Fibroblast of villous mesenchyme (primary cell): ENCODE results near the gene SORCS2. TPM values are rescaled to one million over a fixed set of nuclear protein-coding genes. Genes with fewer than 3 reads are reported as not detected.

ENCODE experiments used
- DNase-seq: peaks from one replicate; pipeline ENCODE4 v3.0.0-alpha.2; 2010; ENCODE audit warnings: low read depth
- H3K4me3 ChIP-seq: 2 replicates; pipeline ENCODE4 v1.5.1; 2011; ENCODE audit warnings: low read depth, mild to moderate bottlenecking, low read length
- total RNA-seq: library from RNA; depleted of rRNA; stranded (reverse); fragments of >200 nt; gene quantifications from 2 replicates; pipeline ENCODE4 v1.2.3, GENCODE V29; 2012
- TF ChIP-seq, protein P1 (sequence below): IDR thresholded peaks from 2 replicates; pipeline ENCODE4 v1.5.1; 2012; ENCODE audit warnings: low read depth, mild to moderate bottlenecking, low read length; ENCODE audit not compliant: insufficient read depth

Gene SORCS2
- total RNA-seq, 1 donor = under 0.01 TPM

DNA sequence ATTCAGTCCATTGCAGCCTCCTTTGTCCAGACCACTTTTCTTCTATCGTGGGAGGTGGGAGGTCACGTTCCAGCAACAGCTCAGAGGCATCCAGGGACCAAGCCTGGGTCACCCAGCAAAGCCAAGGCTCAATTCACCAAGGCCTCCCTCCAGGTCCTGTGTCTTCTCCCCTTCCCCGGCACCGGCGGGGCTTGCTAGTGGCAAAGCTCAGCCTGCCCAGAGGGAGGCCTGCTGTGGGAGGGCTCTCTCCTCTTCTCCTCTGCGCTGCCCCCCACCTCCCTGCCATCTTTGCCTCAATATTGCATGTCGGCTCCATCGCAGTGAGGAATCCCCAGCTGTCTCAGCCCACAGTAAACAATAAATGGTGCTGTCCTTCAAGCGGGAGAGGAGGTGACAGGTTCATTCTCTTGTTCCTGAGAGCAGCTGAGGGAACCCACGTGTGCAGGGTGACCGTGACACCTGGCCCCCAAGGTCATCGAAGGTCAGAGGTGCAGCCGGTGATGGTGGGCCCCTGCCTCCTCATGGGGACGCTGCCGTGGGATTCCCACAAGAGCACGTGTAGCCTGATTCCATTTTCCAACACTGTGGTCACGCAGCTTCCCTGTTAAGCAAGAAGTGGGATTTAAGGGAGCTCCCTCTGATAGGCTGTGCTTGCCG is 353.9 kb downstream of the SORCS2 start:
- TF ChIP-seq, protein P1, sequence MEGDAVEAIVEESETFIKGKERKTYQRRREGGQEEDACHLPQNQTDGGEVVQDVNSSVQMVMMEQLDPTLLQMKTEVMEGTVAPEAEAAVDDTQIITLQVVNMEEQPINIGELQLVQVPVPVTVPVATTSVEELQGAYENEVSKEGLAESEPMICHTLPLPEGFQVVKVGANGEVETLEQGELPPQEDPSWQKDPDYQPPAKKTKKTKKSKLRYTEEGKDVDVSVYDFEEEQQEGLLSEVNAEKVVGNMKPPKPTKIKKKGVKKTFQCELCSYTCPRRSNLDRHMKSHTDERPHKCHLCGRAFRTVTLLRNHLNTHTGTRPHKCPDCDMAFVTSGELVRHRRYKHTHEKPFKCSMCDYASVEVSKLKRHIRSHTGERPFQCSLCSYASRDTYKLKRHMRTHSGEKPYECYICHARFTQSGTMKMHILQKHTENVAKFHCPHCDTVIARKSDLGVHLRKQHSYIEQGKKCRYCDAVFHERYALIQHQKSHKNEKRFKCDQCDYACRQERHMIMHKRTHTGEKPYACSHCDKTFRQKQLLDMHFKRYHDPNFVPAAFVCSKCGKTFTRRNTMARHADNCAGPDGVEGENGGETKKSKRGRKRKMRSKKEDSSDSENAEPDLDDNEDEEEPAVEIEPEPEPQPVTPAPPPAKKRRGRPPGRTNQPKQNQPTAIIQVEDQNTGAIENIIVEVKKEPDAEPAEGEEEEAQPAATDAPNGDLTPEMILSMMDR = no peak
- no peak for DNase-seq
- no peak overlapping the region for H3K4me3 ChIP-seq

DNA sequence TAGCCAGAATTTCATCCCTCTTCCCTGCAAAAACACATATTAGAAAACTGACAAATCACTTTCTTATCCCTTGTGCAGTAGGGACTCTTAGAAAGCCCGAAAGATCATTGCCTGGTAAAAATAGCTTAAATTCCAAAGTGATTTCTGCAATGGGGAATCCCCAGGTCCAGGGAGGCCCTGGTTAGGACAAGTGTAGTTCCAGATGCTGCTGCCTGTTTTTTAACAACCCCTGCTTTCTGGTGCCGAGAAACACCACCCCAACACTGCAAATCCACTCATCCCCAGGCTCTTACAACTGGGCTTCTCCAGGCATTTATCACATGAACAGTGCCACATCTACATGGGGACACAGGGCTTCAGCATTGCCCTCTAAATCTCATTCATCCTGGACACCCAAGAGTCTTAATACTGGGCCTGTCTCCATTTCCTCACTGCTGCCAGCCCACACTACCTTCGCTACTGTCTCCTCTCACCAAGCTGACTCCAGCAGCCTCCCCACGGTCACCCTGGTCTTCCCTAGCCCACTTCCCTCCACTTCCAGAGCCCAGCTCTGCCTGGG is 354.6 kb downstream of the SORCS2 start:
- TF ChIP-seq, protein P1 = no peak
- DNase-seq = peak; percentile 26
- H3K4me3 ChIP-seq = no peak overlapping the region

DNA sequence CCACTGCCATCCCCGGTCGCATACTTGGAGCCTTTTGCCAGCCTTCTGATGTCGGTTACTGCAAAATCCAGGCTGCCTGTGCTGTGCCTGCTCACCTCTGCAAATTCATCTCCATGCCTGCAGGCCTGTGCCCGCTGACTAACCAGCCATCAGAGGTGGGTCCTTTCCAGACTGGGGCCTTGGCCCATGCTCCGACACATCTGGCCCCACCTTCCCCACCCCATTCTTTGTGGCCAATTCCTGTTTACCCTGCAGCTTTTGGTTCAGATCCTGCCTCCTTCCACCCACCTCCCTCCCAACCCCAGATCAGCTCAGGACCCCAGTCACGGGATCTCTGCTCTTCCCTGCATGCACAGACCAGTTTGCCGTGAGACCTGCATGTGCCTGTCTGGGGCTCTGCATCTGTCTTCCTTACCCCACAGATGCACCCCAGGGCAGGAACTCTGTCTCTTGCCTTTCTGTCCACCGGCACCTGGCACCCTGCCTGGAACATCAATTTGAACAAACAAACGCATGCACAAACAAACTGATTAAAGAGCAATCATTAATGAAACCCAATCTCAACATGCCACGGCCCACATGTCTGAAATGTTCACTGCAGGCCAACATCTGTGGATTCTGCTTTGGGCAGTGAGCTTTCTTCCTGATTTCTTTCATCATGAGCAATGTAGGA is 355.2 kb downstream of the SORCS2 start:
- no peak for DNase-seq
- TF ChIP-seq, protein P1 = no peak
- no peak overlapping the region for H3K4me3 ChIP-seq

- H3K4me3 ChIP-seq = no peak overlapping the region
- TF ChIP-seq, protein P1 = no peak
- no peak for DNase-seq
Measured at GRCh38 chr4:7549866-7550265, 357.5 kb downstream of the SORCS2 start.

- no peak for DNase-seq
- TF ChIP-seq, protein P1 = no peak
- H3K4me3 ChIP-seq = no peak overlapping the region
Measured at GRCh38 chr4:7552466-7552865, 360.1 kb downstream of the SORCS2 start.

DNA sequence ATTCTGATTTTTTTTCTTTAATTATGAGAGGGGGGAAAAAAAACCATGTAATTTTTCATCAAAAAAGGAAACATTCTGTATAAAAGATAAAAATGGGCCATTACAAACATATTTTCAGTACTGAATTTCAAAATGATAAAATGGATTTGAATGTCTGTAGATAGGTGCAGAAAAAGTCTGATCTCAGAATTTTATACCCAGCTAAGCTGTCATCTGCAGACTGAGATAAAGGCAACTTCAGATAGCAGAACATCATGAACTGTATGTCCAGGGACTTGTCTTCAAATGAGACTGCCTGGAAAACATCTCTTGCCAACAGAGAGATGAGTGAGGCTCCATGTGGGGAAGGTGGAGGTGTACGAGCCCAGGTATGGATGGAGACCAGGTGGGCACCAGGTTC is 360.9 kb downstream of the SORCS2 start:
- DNase-seq = no peak
- TF ChIP-seq, protein P1 = no peak
- no peak overlapping the region for H3K4me3 ChIP-seq

DNA sequence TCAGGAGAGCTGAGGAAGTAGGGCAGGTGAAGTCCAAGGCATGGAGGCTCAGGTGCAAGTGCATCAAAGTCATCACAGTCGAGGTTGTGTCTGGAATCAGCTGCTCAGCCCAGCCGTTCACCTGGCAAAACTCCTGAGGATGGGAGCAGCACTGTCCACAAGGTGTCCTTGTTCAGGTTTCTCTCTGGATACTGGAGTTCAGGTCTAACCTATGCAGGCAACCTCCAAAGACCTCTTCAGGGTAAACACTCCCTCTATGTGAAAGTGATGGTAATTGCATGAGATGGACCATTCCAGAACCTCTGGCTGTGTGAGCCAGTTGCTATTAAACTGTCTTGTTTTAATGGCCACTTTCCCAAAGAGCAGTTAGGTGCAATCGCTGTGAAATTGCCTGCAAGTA is 362.6 kb downstream of the SORCS2 start:
- no peak for DNase-seq
- H3K4me3 ChIP-seq = no peak overlapping the region
- TF ChIP-seq, protein P1 = no peak
